ENCODE data around the gene ZNF362.
"Not testable (repeated sequence)": the region's sequence is repeated elsewhere in the genome, so short reads cannot be mapped to it uniquely, and the experiment has no call there.

Gene ZNF362

GRCh38 chr1:33256471-33257206 is at the start of gene ZNF362:
Gene ZNF362 (plus strand): TSS chr1:33256492. CDS start chr1:33270575, 14,083 bp downstream.
- no peak for FAIRE-seq

GRCh38 chr1:33211972-33212371 is 44.3 kb upstream of the ZNF362 start:
- FAIRE-seq = no peak

GRCh38 chr1:33219886-33220661 is 36.2 kb upstream of the ZNF362 start:
- FAIRE-seq = no peak

GRCh38 chr1:33220676-33221384 is 35.5 kb upstream of the ZNF362 start:
- FAIRE-seq = no peak

- no peak for FAIRE-seq
These were observed 34.9 kb upstream of the ZNF362 start for GRCh38 chr1:33221385-33221758.

- FAIRE-seq = no peak
These were observed 33.9 kb upstream of the ZNF362 start for GRCh38 chr1:33222381-33222780.

- FAIRE-seq = no peak
These were observed 32.1 kb upstream of the ZNF362 start for GRCh38 chr1:33224166-33224707.

- FAIRE-seq = no peak
These were observed 30.7 kb upstream of the ZNF362 start for GRCh38 chr1:33225586-33225985.

- no peak for FAIRE-seq
These were observed 27.3 kb upstream of the ZNF362 start for GRCh38 chr1:33228935-33229487.

- no peak for FAIRE-seq
These were observed 25.1 kb upstream of the ZNF362 start for GRCh38 chr1:33231166-33231565.

- FAIRE-seq = no peak
These were observed 23.6 kb upstream of the ZNF362 start for GRCh38 chr1:33232716-33233115.

GRCh38 chr1:33234131-33234530 is 22.2 kb upstream of the ZNF362 start:
- FAIRE-seq = no peak

GRCh38 chr1:33234588-33234990 is 21.7 kb upstream of the ZNF362 start:
- no peak for FAIRE-seq

- FAIRE-seq = no peak
These were observed 20.8 kb upstream of the ZNF362 start for GRCh38 chr1:33235521-33235920.

- no peak for FAIRE-seq
These were observed 19.8 kb upstream of the ZNF362 start for GRCh38 chr1:33236498-33236897.

- no peak for FAIRE-seq
These were observed 18.7 kb upstream of the ZNF362 start for GRCh38 chr1:33237579-33237978.

- FAIRE-seq = not testable (repeated sequence)
These were observed 18.0 kb upstream of the ZNF362 start for GRCh38 chr1:33238194-33238724.

- FAIRE-seq = not testable (repeated sequence)
These were observed 16.9 kb upstream of the ZNF362 start for GRCh38 chr1:33239410-33239809.

- FAIRE-seq = no peak
These were observed 14.4 kb upstream of the ZNF362 start for GRCh38 chr1:33241866-33242265.

- FAIRE-seq = no peak
These were observed 13.6 kb upstream of the ZNF362 start for GRCh38 chr1:33242652-33243051.

- no peak for FAIRE-seq
These were observed 12.0 kb upstream of the ZNF362 start for GRCh38 chr1:33244143-33244808.

GRCh38 chr1:33244809-33245186 is 11.5 kb upstream of the ZNF362 start:
- no peak for FAIRE-seq

All from TTC549 (cell line).